Activated naive CD4-positive, alpha-beta T cell treated with anti-CD3 and anti-CD28 coated beads, Interleukin-2, amount 10 ng/mL, durations not matched to agents 7 days and 5 days (primary cell): ENCODE measurements around the gene F13A1.

Experiments
- CTCF ChIA-PET: fragments of 350-600 bp; sonication (Branson Sonifier 250); formaldehyde crosslinking; loops from one replicate; lab custom pipeline; 2021; ENCODE audit warnings: antibody characterized with exemption; lab: Charles Lee
- DNase-seq: peaks from one replicate; pipeline ENCODE4 v3.0.0-alpha.2; 2020
- H3K27ac Mint-ChIP-seq: one replicate; pipeline ENCODE4 v1.8.0; 2021; ENCODE audit warnings: mild to moderate bottlenecking, moderate library complexity, mixed read lengths
- H3K27me3 Mint-ChIP-seq: one replicate; pipeline ENCODE4 v1.8.0; 2021; ENCODE audit warnings: mild to moderate bottlenecking, mixed read lengths
- H3K36me3 Mint-ChIP-seq: one replicate; pipeline ENCODE4 v1.8.0; 2021; ENCODE audit warnings: mixed read lengths
- H3K4me1 Mint-ChIP-seq: one replicate; pipeline ENCODE4 v1.8.0; 2021; ENCODE audit warnings: mixed read lengths
- H3K4me3 Mint-ChIP-seq: one replicate; pipeline ENCODE4 v1.8.0; 2021; ENCODE audit warnings: mild to moderate bottlenecking, moderate library complexity, mixed read lengths
- H3K9me3 Mint-ChIP-seq: one replicate; pipeline ENCODE4 v1.8.0; 2021; ENCODE audit warnings: mixed read lengths

The F13A1 gene

GRCh38 chr6:6169141-6169540 lies 151.3 kb downstream of the F13A1 start:
- Mint-ChIP-seq H3K9me3 (no peaks in the 10 kb centered on the region), H3K36me3 (no peaks in the 10 kb centered on the region), H3K27ac (no peak overlapping the region), H3K4me1 (no peaks in the 10 kb centered on the region), H3K27me3 (peaks cover 18% of the 10 kb centered on the region), H3K4me3 (no peak overlapping the region)
- no peak for DNase-seq
- CTCF ChIA-PET = no interaction called here

- peaks cover 14% of the 10 kb centered on the region for H3K27me3 Mint-ChIP-seq
- CTCF ChIA-PET = no interaction called here
- H3K9me3 Mint-ChIP-seq = no peaks in the 10 kb centered on the region
- H3K27ac Mint-ChIP-seq = no peak overlapping the region
- DNase-seq = no peak
- H3K36me3 Mint-ChIP-seq = no peaks in the 10 kb centered on the region
- no peak overlapping the region for H3K4me3 Mint-ChIP-seq
- H3K4me1 Mint-ChIP-seq = no peaks in the 10 kb centered on the region
These were observed 154.4 kb downstream of the F13A1 start for GRCh38 chr6:6166064-6166463.

- Mint-ChIP-seq H3K36me3 (no peaks in the 10 kb centered on the region), H3K4me1 (no peaks in the 10 kb centered on the region), H3K4me3 (no peak overlapping the region), H3K9me3 (no peaks in the 10 kb centered on the region), H3K27me3 (peaks cover 14% of the 10 kb centered on the region), H3K27ac (no peak overlapping the region)
- CTCF ChIA-PET = no interaction called here
- DNase-seq = no peak
These were observed 156.1 kb downstream of the F13A1 start for GRCh38 chr6:6164367-6164766.

- Mint-ChIP-seq H3K4me3 (no peak overlapping the region), H3K27ac (no peak overlapping the region), H3K4me1 (no peaks in the 10 kb centered on the region), H3K36me3 (no peaks in the 10 kb centered on the region), H3K27me3 (peaks cover 7% of the 10 kb centered on the region), H3K9me3 (no peaks in the 10 kb centered on the region)
- DNase-seq = no peak
- CTCF ChIA-PET = no interaction called here
These were observed 166.1 kb downstream of the F13A1 start for GRCh38 chr6:6154335-6154734.

- Mint-ChIP-seq H3K27me3 (peaks cover 7% of the 10 kb centered on the region), H3K9me3 (no peaks in the 10 kb centered on the region), H3K4me3 (no peak overlapping the region), H3K4me1 (no peaks in the 10 kb centered on the region), H3K36me3 (no peaks in the 10 kb centered on the region), H3K27ac (no peak overlapping the region)
- DNase-seq = no peak
- CTCF ChIA-PET = no interaction called here
These were observed 168.4 kb downstream of the F13A1 start for GRCh38 chr6:6152060-6152459.

GRCh38 chr6:6148192-6148815 lies 172.2 kb downstream of the F13A1 start:
- Mint-ChIP-seq H3K4me1 (no peaks in the 10 kb centered on the region), H3K4me3 (no peak overlapping the region), H3K9me3 (no peaks in the 10 kb centered on the region), H3K27me3 (peaks cover 5% of the 10 kb centered on the region), H3K36me3 (no peaks in the 10 kb centered on the region), H3K27ac (no peak overlapping the region)
- DNase-seq = no peak
- CTCF ChIA-PET = no interaction called here

- CTCF ChIA-PET = interaction anchor here (0.5 to 1.9 kb wide), 12 partner anchors 10 to 1523 kb away, joined by 3 to 5 read pairs (median 3); no protein-coding TSS in a partner anchor
- no peaks in the 10 kb centered on the region for H3K36me3 Mint-ChIP-seq
- peak; percentile 27 for DNase-seq
These were observed 188.9 kb downstream of the F13A1 start for GRCh38 chr6:6131492-6132109.

GRCh38 chr6:6125495-6125894 lies 195.0 kb downstream of the F13A1 start:
- Mint-ChIP-seq H3K27ac (no peak overlapping the region), H3K4me1 (no peaks in the 10 kb centered on the region), H3K27me3 (peaks cover 3% of the 10 kb centered on the region), H3K4me3 (no peak overlapping the region), H3K9me3 (peaks cover 4% of the 10 kb centered on the region), H3K36me3 (no peaks in the 10 kb centered on the region)
- DNase-seq = no peak
- CTCF ChIA-PET = no interaction called here

More at GRCh38 chr6:6131492-6132109, 188.9 kb downstream of the F13A1 start:
- Mint-ChIP-seq H3K4me1 (no peaks in the 10 kb centered on the region), H3K4me3 (no peak overlapping the region), H3K27ac (no peak overlapping the region), H3K27me3 (peaks cover 10% of the 10 kb centered on the region), H3K9me3 (no peaks in the 10 kb centered on the region)

- DNase-seq = no peak
- no peak overlapping the region for H3K27ac Mint-ChIP-seq
- H3K27me3 Mint-ChIP-seq = peaks cover 3% of the 10 kb centered on the region
- peaks cover 4% of the 10 kb centered on the region for H3K9me3 Mint-ChIP-seq
- no peak overlapping the region for H3K4me3 Mint-ChIP-seq
- no peaks in the 10 kb centered on the region for H3K4me1 Mint-ChIP-seq
- H3K36me3 Mint-ChIP-seq = no peaks in the 10 kb centered on the region
- CTCF ChIA-PET = interaction anchor here (0.9 kb wide), 1 partner anchor 9 kb away, joined by 3 read pairs; no protein-coding TSS in a partner anchor
These were observed 196.7 kb downstream of the F13A1 start for GRCh38 chr6:6123803-6124202.

- CTCF ChIA-PET = interaction anchor here (1.4 kb wide), 1 partner anchor 10 kb away, joined by 3 read pairs; no protein-coding TSS in a partner anchor
- no peak overlapping the region for H3K27ac Mint-ChIP-seq
- peaks cover 4% of the 10 kb centered on the region for H3K9me3 Mint-ChIP-seq
- no peak for DNase-seq
- H3K36me3 Mint-ChIP-seq = no peaks in the 10 kb centered on the region
- peaks cover 3% of the 10 kb centered on the region for H3K27me3 Mint-ChIP-seq
- H3K4me1 Mint-ChIP-seq = no peaks in the 10 kb centered on the region
- no peak overlapping the region for H3K4me3 Mint-ChIP-seq
These were observed 198.5 kb downstream of the F13A1 start for GRCh38 chr6:6121943-6122342.

GRCh38 chr6:6105472-6106036 lies 214.9 kb downstream of the F13A1 start:
- H3K4me3 Mint-ChIP-seq = no peak overlapping the region
- peaks cover 3% of the 10 kb centered on the region for H3K9me3 Mint-ChIP-seq
- no peak overlapping the region for H3K27ac Mint-ChIP-seq
- peaks cover 3% of the 10 kb centered on the region for H3K27me3 Mint-ChIP-seq
- no peaks in the 10 kb centered on the region for H3K4me1 Mint-ChIP-seq
- H3K36me3 Mint-ChIP-seq = no peaks in the 10 kb centered on the region
- CTCF ChIA-PET = no interaction called here
- no peak for DNase-seq
